Tibial nerve (tissue), 4 donors: ENCODE data around the gene PADI1. TPM values are rescaled to one million over a fixed set of nuclear protein-coding genes. Genes with fewer than 3 reads are reported as not detected.
A peak's percentile ranks its signal among the peaks of the same experiment; 100 is the strongest.
"Not testable (repeated sequence)": the region's sequence is repeated elsewhere in the genome, so short reads cannot be mapped to it uniquely, and the experiment has no call there.

Source experiments
- DNase-seq, 2 donors: peaks; one replicate each; pipeline ENCODE4 v3.0.0-alpha.2; 2019; ENCODE audit warnings: low spot score in 2 of 2
- H3K27ac ChIP-seq, 4 donors: fragments of 200-600 bp; sonication (generic) in 3 of 4; one replicate each; pipeline ENCODE4 v1.5.1; 2017 to 2019; ENCODE audit warnings: mild to moderate bottlenecking in 1 of 4
- H3K27me3 ChIP-seq, 2 donors: fragments of 200-600 bp; sonication (generic) in 1 of 2; one replicate each; pipeline versions ENCODE4 v1.5.1 to v1.6.0; 2017 to 2019
- H3K36me3 ChIP-seq, 3 donors: fragments of 200-600 bp; sonication (generic); one replicate each; pipeline ENCODE4 v1.5.1; 2018 to 2019
- H3K4me1 ChIP-seq, 4 donors: fragments of 200-600 bp; sonication (generic) in 3 of 4; one replicate each; pipeline ENCODE4 v1.5.1; 2017 to 2019
- H3K4me3 ChIP-seq, 4 donors: fragments of 200-600 bp; sonication (generic) in 3 of 4; one replicate each; pipeline ENCODE4 v1.5.1; 2017 to 2019; ENCODE audit warnings: mild to moderate bottlenecking in 1 of 4, moderate library complexity in 1 of 4
- H3K9me3 ChIP-seq, 4 donors: fragments of 200-600 bp; sonication (generic) in 3 of 4; one replicate each; pipeline ENCODE4 v1.5.1; 2017 to 2019
- EP300 ChIP-seq, 2 donors: sonication (generic); formaldehyde crosslinking; IDR thresholded peaks; one replicate each; pipeline ENCODE4 v1.6.1; 2017; ENCODE audit warnings: antibody characterized with exemption in 2 of 2, mild to moderate bottlenecking in 1 of 2
- POLR2A ChIP-seq, 2 donors: fragments of 450-650 bp; IDR thresholded peaks; one replicate each; pipeline ENCODE4 v1.6.1; 2017; ENCODE audit warnings: antibody characterized with exemption in 2 of 2, mild to moderate bottlenecking in 2 of 2, moderate library complexity in 2 of 2
- WGBS, 2 donors: methylation state at CpG; one replicate each; pipeline ENCODE4 v1.1.5; 2018; 5-methylcytosine and 5-hydroxymethylcytosine counted together
- total RNA-seq, 4 donors: library from RNA; depleted of rRNA; stranded (reverse); fragments of >200 nt; gene quantifications; one replicate each; pipeline ENCODE4 v1.1.0, GENCODE V29; 2016
- TF ChIP-seq, protein P1 (sequence below), 5 experiments: fragments of 200-600 bp in 3 of 5; fragments of 450-650 bp in 2 of 5; sonication (generic) in 3 of 5; IDR thresholded peaks; one replicate each; pipeline ENCODE4 v1.5.1; 2016 to 2019; ENCODE audit warnings: antibody characterized with exemption in 5 of 5, mild to moderate bottlenecking in 3 of 5, moderate library complexity in 2 of 5

The PADI1 gene
- total RNA-seq, 4 donors from 2014 or later, result not detected

DNA sequence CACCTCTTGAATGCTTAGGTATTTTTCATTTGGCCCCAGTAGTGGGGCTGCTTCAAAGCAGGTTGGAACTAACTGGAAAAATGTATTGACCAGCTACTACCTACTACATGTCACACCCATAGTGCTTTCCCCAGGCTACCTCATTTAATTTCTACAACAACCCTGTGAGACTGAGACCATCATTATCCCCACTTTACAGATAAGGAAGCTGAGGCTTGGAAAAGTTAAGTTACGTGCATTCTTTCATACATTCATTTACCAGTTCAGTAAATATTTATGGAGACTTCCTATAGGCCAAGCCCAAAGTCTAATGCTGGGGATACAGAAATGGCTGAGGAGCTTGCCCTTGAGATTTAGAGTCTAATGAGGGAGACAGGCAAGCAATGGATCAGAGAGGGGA lies 29.5 kb downstream of the PADI1 start:
- peak overlapping the region in 1 of 4 donors; percentile 20 for H3K27ac ChIP-seq
- 96 to 100% methylated on average over 1 of the region's 1 CpG for WGBS, 2 donors
- no peaks in the 10 kb centered on the region for H3K36me3 ChIP-seq

DNA sequence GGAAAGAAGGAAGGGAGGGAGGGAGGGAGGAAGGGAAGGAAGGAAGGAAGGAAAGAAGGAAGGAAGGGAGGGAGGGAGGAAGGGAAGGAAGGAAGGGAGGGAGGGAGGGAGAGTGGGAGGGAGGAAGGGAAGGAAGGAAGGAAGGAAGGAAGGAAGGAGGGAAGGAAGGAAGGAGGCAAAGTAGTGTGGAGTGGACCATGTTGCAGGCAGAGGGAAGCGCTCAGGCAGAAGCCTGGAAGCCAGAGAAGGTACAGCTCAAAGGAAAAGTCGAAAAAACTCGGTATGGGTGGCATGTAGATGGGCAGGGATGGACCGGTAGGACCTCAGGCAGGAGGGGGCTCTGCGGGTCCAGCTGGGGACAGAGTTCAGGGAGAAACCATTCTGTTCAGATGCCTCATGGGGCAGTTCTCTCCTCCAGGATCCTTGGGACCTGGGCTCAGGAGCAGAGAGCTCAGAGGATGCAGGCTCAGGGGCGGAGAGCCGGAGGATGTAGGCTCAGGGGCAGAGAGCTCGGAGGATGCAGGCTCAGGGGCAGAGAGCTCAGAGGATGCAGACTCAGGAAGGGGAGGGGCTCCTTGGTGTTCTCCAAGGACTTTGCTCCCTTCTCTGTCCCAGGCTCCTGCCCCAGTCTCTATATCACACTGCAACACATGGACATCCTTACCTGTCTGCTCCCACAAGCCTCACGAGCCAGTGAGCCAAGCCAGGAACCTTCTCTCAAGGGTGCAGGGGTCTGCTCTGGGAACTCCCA lies 30.4 kb downstream of the PADI1 start:
- no peak for TF ChIP-seq EP300 (IDR thresholded peaks at IDR 0.05)
- TF ChIP-seq, protein P1, sequence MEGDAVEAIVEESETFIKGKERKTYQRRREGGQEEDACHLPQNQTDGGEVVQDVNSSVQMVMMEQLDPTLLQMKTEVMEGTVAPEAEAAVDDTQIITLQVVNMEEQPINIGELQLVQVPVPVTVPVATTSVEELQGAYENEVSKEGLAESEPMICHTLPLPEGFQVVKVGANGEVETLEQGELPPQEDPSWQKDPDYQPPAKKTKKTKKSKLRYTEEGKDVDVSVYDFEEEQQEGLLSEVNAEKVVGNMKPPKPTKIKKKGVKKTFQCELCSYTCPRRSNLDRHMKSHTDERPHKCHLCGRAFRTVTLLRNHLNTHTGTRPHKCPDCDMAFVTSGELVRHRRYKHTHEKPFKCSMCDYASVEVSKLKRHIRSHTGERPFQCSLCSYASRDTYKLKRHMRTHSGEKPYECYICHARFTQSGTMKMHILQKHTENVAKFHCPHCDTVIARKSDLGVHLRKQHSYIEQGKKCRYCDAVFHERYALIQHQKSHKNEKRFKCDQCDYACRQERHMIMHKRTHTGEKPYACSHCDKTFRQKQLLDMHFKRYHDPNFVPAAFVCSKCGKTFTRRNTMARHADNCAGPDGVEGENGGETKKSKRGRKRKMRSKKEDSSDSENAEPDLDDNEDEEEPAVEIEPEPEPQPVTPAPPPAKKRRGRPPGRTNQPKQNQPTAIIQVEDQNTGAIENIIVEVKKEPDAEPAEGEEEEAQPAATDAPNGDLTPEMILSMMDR (IDR thresholded peaks at IDR 0.05), result no peak
- no peak for TF ChIP-seq POLR2A (IDR thresholded peaks at IDR 0.05)
- H3K27ac ChIP-seq, result no peak overlapping the region
- DNase-seq, result no peak
- H3K4me3 ChIP-seq, result no peak overlapping the region
- peaks cover 0 to 6% of the 10 kb centered on the region in 2 donors for H3K27me3 ChIP-seq
- WGBS, 2 donors, result 78 to 83% methylated on average over 9 of the region's 9 CpGs
- H3K4me1 ChIP-seq, result peaks cover 0 to 4% (median 0%) of the 10 kb centered on the region in 4 donors
- H3K9me3 ChIP-seq, result no peaks in the 10 kb centered on the region
- no peaks in the 10 kb centered on the region for H3K36me3 ChIP-seq

More for the DNA sequence above, 29.5 kb downstream of the PADI1 start:
- no peaks in the 10 kb centered on the region for H3K27me3 ChIP-seq
- H3K9me3 ChIP-seq, result no peaks in the 10 kb centered on the region
- H3K4me3 ChIP-seq, result no peak overlapping the region
- no peak for DNase-seq
- no peak for TF ChIP-seq POLR2A (IDR thresholded peaks at IDR 0.05)
- no peak for TF ChIP-seq EP300 (IDR thresholded peaks at IDR 0.05)
- TF ChIP-seq, protein P1 (IDR thresholded peaks at IDR 0.05), result no peak
- H3K4me1 ChIP-seq, result peaks cover 0 to 4% (median 0%) of the 10 kb centered on the region in 4 donors

DNA sequence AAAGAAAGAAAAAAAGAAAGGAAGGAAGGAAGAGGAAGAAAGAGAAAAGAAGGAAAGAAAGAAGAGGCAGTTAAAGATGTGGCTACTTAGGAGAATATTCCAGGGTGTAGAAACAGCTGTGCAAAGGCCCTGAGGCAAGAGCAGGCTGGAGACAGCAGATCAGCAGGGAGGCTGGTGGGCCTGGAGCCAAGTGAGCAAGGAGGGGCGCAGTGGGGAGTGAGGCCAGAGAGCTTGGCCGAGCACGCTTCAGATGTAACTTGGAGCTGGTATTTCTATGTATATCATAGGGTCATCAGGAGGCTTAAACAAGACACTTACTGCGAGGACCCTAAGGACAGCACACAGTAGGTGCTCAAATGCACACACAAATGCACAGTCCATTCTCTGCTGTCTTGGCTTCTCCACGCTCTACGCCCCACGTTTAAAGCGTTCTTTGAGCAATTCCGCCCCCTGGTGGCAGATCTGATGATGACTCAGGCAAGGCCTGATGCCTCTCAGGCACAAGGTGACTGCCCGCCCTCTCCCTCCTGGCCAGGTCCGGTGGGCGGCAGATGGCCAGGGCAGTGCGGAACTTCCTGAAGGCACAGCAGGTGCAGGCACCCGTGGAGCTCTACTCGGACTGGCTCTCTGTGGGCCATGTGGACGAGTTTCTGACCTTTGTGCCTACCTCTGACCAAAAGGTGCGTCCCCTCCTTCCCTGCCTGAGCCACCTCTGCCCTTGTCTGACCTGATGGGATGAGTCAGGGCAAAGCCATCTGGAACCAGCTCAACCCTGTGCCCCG lies 32.0 kb downstream of the PADI1 start:
- peak; percentile 76 to 92 for DNase-seq
- H3K4me1 ChIP-seq, result peaks cover 0 to 4% (median 0%) of the 10 kb centered on the region in 4 donors
- H3K36me3 ChIP-seq, result no peaks in the 10 kb centered on the region
- no peak overlapping the region for H3K27ac ChIP-seq
- TF ChIP-seq, protein P1 (IDR thresholded peaks at IDR 0.05), result peak; percentile 74 to 95 (median 82)
- TF ChIP-seq EP300 (IDR thresholded peaks at IDR 0.05), result no peak
- H3K9me3 ChIP-seq, result no peaks in the 10 kb centered on the region
- H3K4me3 ChIP-seq, result no peak overlapping the region
- H3K27me3 ChIP-seq, result peaks cover 0 to 18% of the 10 kb centered on the region in 2 donors
- WGBS, 2 donors, result 19 to 32% methylated on average over 13 to 18 of the region's 18 CpGs

DNA sequence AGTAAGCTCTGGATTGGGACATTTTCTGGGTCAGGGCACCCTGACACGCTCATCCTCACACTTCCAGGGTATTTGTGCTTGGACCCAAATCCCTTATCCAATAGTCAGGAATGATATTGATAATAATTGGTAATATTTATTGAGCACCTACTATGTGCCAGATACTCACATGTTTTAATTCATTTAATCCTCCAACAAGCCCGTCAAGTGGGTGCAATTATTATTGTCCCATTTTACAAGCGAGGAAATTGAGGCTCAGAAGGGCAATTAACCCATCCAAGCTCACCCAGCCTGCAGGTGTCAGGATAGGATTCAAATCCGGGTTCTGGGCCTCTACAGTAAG lies 32.6 kb downstream of the PADI1 start:
- Histone ChIP-seq H3K9me3 (no peaks in the 10 kb centered on the region), H3K4me3 (no peak overlapping the region), H3K4me1 (peaks cover 0 to 4% (median 0%) of the 10 kb centered on the region in 4 donors), H3K36me3 (no peaks in the 10 kb centered on the region), H3K27me3 (peaks cover 0 to 24% of the 10 kb centered on the region in 2 donors), H3K27ac (no peak overlapping the region)
- DNase-seq, result no peak
- 79% methylated on average over 4 of the region's 4 CpGs for WGBS, 2 donors
- TF ChIP-seq, protein P1 (IDR thresholded peaks at IDR 0.05), result no peak
- TF ChIP-seq POLR2A (IDR thresholded peaks at IDR 0.05), result no peak
- no peak for TF ChIP-seq EP300 (IDR thresholded peaks at IDR 0.05)

DNA sequence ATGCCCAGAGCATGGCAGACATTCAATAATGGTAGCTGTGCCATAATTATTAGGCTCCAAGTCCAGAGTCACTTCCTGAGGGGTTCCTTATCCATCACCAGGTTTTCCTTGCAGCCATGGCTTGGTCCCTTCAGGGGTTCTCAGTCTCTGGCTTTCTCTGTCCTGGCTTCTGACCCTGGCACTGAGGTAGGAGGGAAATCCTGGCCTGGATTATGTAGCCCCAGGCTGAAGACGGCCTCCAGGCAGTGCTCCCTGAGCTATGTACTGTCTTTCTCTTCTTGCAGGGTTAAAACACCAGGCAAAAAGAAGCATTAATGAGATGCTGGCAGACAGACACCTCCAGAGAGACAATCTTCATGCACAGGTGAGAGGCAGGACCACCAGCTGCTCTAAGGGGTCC lies 34.5 kb downstream of the PADI1 start:
- Histone ChIP-seq H3K9me3 (no peaks in the 10 kb centered on the region), H3K36me3 (no peaks in the 10 kb centered on the region), H3K4me3 (no peak overlapping the region), H3K27me3 (peaks cover 0 to 30% of the 10 kb centered on the region in 2 donors), H3K4me1 (no peaks in the 10 kb centered on the region), H3K27ac (no peak overlapping the region)
- WGBS, 2 donors, result 6 to 29% methylated on average over 1 of the region's 1 CpG
- TF ChIP-seq POLR2A (IDR thresholded peaks at IDR 0.05) (no peak), EP300 (IDR thresholded peaks at IDR 0.05) (no peak)
- TF ChIP-seq, protein P1 (IDR thresholded peaks at IDR 0.05), result no peak
- DNase-seq, result peak in 1 of 2 donors; percentile 18

DNA sequence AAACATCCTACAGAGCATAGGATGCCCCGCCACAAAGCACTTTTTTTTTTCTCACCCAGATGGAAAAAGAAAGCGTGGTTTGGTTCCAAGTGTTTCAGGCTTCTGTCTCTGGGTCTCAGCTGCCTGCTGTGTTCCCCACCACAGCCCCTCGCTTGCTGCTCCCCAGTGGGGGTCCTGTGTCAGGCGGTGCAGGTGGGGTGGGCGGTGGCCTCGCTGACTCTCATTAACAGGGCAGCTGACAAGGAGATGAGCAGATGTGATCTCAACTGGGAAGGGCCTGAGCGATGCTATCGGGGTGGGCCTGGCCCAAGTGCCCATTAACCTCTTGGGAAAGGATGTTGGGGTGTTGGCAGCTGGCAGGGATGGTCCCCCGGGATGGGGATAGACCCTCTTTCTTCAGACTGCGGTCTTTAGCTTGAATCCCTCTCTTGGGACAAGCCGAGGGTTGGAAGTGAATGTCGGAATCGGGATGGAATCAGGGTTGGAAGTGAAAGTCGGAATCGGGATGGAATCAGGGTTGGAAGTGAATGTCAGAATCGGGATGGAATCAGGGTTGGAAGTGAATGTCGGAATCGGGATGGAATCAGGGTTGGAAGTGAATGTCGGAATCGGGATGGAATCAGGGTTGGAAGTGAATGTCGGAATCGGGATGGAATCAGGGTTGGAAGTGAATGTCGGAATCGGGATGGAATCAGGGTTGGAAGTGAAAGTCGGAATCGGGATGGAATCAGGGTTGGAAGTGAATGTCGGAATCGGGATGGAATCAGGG lies 36.3 kb downstream of the PADI1 start:
- 40 to 45% methylated on average over 28 of the region's 28 CpGs for WGBS, 2 donors
- not testable (repeated sequence) for H3K27ac ChIP-seq, H3K4me1 ChIP-seq, DNase-seq, H3K36me3 ChIP-seq, H3K4me3 ChIP-seq, H3K9me3 ChIP-seq
- H3K27me3 ChIP-seq, result peaks cover 0 to 30% of the 10 kb centered on the region in 2 donors

DNA sequence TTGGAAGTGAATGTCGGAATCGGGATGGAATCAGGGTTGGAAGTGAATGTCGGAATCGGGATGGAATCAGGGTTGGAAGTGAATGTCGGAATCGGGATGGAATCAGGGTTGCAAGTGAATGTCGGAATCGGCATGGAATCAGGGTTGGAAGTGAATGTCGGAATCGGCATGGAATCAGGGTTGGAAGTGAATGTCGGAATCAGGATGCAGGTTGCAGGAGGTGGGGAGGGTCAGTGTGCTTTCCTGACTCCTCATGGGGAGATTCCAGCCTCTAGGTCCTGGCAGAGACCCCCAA lies 36.8 kb downstream of the PADI1 start:
- not testable (repeated sequence) for H3K36me3 ChIP-seq, H3K9me3 ChIP-seq, H3K27ac ChIP-seq, H3K4me1 ChIP-seq, H3K4me3 ChIP-seq, DNase-seq
- WGBS, 2 donors, result 73 to 77% methylated on average over 11 of the region's 11 CpGs
- H3K27me3 ChIP-seq, result peaks cover 0 to 30% of the 10 kb centered on the region in 2 donors
